ENCODE data around the gene FOXB1. TPM values are rescaled to one million over a fixed set of nuclear protein-coding genes. Genes with fewer than 3 reads are reported as not detected.

FOXB1 gene
- polyA plus RNA-seq, 1 donor from 2014 or later, result not detected

- Histone ChIP-seq H3K4me2 (ENCODE audit: low read length) (no peak overlapping the region), H3K4me3 (ENCODE audit: low read length) (peak overlapping the region; percentile 66)
Measured at GRCh38 chr15:60003243-60004008, 685 bp upstream of the FOXB1 start.

GRCh38 chr15:60004846-60005351 is 788 bp downstream of the FOXB1 start:
- Histone ChIP-seq H3F3A (ENCODE audit: insufficient read depth, low read length, poor library complexity, severe bottlenecking) (no peaks in the 10 kb centered on the region), H4K20me1 (ENCODE audit: insufficient read depth) (no peaks in the 10 kb centered on the region), H3K27me3 (ENCODE audit: insufficient read depth, low read depth, low read length) (peaks cover 99% of the 10 kb centered on the region), H3K27ac (ENCODE audit: low read length) (no peak overlapping the region), H3K36me3 (ENCODE audit: insufficient read depth, low read length) (no peaks in the 10 kb centered on the region), H3K9me3 (ENCODE audit: low read length) (no peaks in the 10 kb centered on the region), H3K9me2 (ENCODE audit: insufficient read depth, low read length) (no peaks in the 10 kb centered on the region), H3K9ac (ENCODE audit: low read length) (no peak overlapping the region), H3K79me2 (replicated peaks; ENCODE audit: insufficient read depth, low read length) (no peaks in the 10 kb centered on the region), H3K4me2 (ENCODE audit: low read length) (no peak overlapping the region), H3K4me3 (ENCODE audit: low read length) (peak overlapping the region; percentile 66), H2AFZ (ENCODE audit: low read depth, low read length) (no peak overlapping the region)
- TF ChIP-seq POLR2AphosphoS5 (IDR thresholded peaks at IDR 0.05) (peak; percentile 34), MXI1 (conservative IDR thresholded peaks at IDR 0.05; ENCODE audit: poor library complexity, severe bottlenecking) (no peak), RAD21 (conservative IDR thresholded peaks at IDR 0.05) (no peak), EP300 (conservative IDR thresholded peaks at IDR 0.05; ENCODE audit: poor library complexity, severe bottlenecking) (no peak), SMC3 (conservative IDR thresholded peaks at IDR 0.05; ENCODE audit: poor library complexity) (no peak), EZH2 (IDR thresholded peaks at IDR 0.05; ENCODE audit: borderline replicate concordance, insufficient read depth, low read length, poor library complexity, severe bottlenecking) (peak; percentile 70), CTCF (IDR thresholded peaks at IDR 0.05; ENCODE audit: poor library complexity, severe bottlenecking) (no peak), REST (IDR thresholded peaks at IDR 0.05; ENCODE audit: borderline replicate concordance) (no peak)

More at GRCh38 chr15:60003243-60004008, 685 bp upstream of the FOXB1 start:
- Histone ChIP-seq H3F3A (ENCODE audit: insufficient read depth, low read length, poor library complexity, severe bottlenecking) (no peaks in the 10 kb centered on the region), H3K9me2 (ENCODE audit: insufficient read depth, low read length) (no peaks in the 10 kb centered on the region), H4K20me1 (ENCODE audit: insufficient read depth) (no peaks in the 10 kb centered on the region), H3K27ac (ENCODE audit: low read length) (no peak overlapping the region), H3K36me3 (ENCODE audit: insufficient read depth, low read length) (no peaks in the 10 kb centered on the region), H3K9me3 (ENCODE audit: low read length) (no peaks in the 10 kb centered on the region), H3K27me3 (ENCODE audit: insufficient read depth, low read depth, low read length) (peaks cover 99% of the 10 kb centered on the region), H2AFZ (ENCODE audit: low read depth, low read length) (no peak overlapping the region), H3K79me2 (replicated peaks; ENCODE audit: insufficient read depth, low read length) (no peaks in the 10 kb centered on the region), H3K9ac (ENCODE audit: low read length) (no peak overlapping the region)
- TF ChIP-seq EZH2 (IDR thresholded peaks at IDR 0.05; ENCODE audit: borderline replicate concordance, insufficient read depth, low read length, poor library complexity, severe bottlenecking) (peak; percentile 71), REST (IDR thresholded peaks at IDR 0.05; ENCODE audit: borderline replicate concordance) (no peak), TAF1 (IDR thresholded peaks at IDR 0.05; ENCODE audit: low read depth) (no peak), POLR2AphosphoS5 (IDR thresholded peaks at IDR 0.05) (peak; percentile 19), EP300 (conservative IDR thresholded peaks at IDR 0.05; ENCODE audit: poor library complexity, severe bottlenecking) (no peak)
